ENCODE results near the gene LRTM2.

DNA sequence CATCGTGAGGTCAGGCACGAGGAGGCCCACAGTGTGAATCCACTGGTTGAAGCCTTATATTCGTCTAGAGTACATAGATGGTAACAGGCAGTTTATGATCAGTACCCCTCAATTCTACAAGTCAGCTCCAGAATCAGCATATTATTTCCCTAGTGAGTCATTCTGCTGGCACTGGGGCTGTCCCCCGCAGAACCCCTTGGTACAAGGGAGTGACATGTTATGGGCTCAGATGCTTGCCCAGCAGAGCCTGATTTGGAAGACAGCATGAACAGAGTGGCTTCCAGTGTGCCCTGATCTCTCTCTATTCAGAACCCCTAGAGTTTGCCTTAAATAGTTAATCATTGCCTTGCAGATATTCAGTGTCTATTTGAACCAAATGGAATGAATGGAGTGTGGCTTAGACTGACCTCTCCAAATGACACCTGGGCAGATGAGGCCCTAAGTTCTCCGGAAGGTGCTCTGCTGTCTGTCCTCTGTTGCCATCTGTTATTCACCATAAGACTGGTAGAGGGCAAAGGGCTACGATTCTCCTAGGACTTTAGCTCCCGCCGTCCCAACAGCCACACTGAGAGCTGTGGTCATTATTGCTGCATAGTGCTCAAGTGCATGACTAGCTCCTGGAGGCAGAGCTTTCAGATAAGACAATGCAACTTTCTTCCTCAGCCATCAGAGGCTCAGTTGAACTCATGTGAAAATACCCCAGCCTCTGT, 57.0 kb downstream of the LRTM2 start:
- TF ChIP-seq CTCF (IDR thresholded peaks at IDR 0.05) (no peak), POLR2A (IDR thresholded peaks at IDR 0.05) (no peak)
